ENCODE results near the gene SLC25A51. TPM values are rescaled to one million over a fixed set of nuclear protein-coding genes. Genes with fewer than 3 reads are reported as not detected.

The SLC25A51 gene
- total RNA-seq, 1 donor from 2014 or later = 5.9 TPM

DNA sequence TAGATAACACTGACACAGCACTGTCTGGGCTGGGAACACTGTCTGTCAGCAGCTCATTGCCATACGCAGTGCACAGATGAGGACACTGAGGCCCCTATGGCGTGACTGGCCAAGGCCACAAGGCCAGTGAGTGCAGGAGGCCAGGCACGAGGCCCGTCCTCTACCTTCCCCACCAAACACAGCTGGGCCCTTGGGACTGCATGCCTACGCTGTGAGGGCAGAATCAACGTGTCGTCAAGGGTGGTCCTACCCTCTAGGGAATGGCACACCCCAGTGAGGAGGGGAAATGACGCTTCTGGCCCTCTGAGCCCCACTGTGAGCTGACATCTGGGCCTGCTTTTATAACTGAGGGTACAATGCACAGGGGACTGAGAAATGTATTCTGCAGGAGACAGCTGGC is 42.1 kb upstream of the SLC25A51 start:
- TF ChIP-seq, protein P1, sequence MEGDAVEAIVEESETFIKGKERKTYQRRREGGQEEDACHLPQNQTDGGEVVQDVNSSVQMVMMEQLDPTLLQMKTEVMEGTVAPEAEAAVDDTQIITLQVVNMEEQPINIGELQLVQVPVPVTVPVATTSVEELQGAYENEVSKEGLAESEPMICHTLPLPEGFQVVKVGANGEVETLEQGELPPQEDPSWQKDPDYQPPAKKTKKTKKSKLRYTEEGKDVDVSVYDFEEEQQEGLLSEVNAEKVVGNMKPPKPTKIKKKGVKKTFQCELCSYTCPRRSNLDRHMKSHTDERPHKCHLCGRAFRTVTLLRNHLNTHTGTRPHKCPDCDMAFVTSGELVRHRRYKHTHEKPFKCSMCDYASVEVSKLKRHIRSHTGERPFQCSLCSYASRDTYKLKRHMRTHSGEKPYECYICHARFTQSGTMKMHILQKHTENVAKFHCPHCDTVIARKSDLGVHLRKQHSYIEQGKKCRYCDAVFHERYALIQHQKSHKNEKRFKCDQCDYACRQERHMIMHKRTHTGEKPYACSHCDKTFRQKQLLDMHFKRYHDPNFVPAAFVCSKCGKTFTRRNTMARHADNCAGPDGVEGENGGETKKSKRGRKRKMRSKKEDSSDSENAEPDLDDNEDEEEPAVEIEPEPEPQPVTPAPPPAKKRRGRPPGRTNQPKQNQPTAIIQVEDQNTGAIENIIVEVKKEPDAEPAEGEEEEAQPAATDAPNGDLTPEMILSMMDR (IDR thresholded peaks at IDR 0.05) = no peak
- Histone ChIP-seq H3K9me3 (no peaks in the 10 kb centered on the region), H3K27me3 (no peaks in the 10 kb centered on the region), H3K4me3 (no peak overlapping the region), H3K36me3 (peaks cover 14 to 19% of the 10 kb centered on the region in 2 donors), H3K27ac (no peak overlapping the region), H3K4me1 (peaks cover 25 to 36% of the 10 kb centered on the region in 2 donors)
- intact Hi-C loops (cut with DNase I) = loop anchor here (2.0 kb wide), 1 partner anchor 71 kb away; no protein-coding TSS in a partner anchor
- DNase-seq (ENCODE audit: low spot score in 2 of 2) = no peak

DNA sequence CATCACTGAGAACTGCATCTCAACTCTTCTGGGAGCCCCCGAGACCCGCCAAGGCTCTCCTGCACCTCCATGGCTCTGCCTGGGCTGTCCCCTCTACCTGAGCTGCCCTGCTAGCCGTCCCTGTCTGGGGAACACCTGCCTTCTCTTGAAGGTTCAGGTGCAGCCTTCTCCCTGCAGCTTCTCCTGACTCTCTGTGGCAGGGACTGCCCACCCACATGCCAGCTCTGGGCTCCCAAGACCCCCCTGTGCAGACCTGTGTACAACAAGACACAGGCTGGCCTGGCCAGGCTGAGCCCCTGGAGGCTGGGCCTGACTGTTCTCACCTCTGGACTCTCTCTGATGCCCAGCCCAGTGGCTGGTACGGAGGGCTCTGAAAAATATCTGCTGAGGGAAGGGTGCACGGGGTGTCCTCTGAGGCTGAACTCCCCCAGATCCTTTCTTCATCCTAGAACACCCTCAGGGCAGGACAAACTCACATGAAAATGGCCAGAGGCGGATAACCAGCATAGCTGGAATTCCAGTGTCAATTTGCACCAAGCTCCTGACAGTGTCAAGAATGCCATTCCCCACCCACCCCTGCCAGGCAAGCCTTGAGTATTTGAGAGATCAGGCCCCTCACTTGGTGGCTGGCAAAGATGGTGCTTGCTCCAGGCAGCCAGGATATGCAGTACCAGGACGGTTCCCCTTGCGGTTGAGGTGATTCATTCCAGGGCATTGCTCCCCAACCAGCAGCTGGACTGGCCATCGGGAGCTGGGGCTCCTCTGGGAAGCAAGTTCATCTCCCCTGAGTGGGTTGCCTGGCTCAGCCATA is 40.9 kb upstream of the SLC25A51 start:
- Histone ChIP-seq H3K4me1 (peaks cover 25 to 36% of the 10 kb centered on the region in 2 donors), H3K27ac (peak overlapping the region; percentile 65 to 79), H3K4me3 (no peak overlapping the region), H3K27me3 (no peaks in the 10 kb centered on the region), H3K36me3 (peaks cover 14 to 19% of the 10 kb centered on the region in 2 donors), H3K9me3 (no peaks in the 10 kb centered on the region)
- no peak for DNase-seq (ENCODE audit: low spot score in 2 of 2)
- TF ChIP-seq, protein P1 (IDR thresholded peaks at IDR 0.05) = no peak
- intact Hi-C loops (cut with DNase I) = no loop called here

DNA sequence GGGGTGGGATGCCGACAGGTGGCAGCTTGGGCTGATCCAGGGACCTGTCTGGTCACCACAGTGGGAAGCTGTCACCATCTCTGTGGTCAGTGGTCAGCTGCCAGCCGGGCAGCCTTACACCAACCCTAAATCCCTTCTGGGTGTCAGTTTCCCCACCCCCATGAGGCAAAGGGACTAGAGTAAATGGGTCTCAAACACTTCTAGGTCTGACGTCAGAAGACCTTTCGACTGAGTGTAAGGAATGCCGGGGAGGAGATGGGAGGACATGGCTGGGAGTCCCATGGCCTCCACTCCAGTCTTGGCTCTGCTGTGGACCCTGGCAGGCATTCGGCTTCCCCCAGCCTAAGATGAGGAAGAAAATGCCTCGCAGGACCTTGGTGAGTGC is 40.3 kb upstream of the SLC25A51 start:
- H3K9me3 ChIP-seq = no peaks in the 10 kb centered on the region
- no peaks in the 10 kb centered on the region for H3K27me3 ChIP-seq
- intact Hi-C loops (cut with DNase I) = no loop called here
- no peak for DNase-seq (ENCODE audit: low spot score in 2 of 2)
- H3K36me3 ChIP-seq = peaks cover 14 to 19% of the 10 kb centered on the region in 2 donors
- TF ChIP-seq, protein P1 (IDR thresholded peaks at IDR 0.05) = no peak
- no peak overlapping the region for H3K4me3 ChIP-seq
- H3K4me1 ChIP-seq = peaks cover 25 to 37% of the 10 kb centered on the region in 2 donors
- peak overlapping the region; percentile 65 to 79 for H3K27ac ChIP-seq

DNA sequence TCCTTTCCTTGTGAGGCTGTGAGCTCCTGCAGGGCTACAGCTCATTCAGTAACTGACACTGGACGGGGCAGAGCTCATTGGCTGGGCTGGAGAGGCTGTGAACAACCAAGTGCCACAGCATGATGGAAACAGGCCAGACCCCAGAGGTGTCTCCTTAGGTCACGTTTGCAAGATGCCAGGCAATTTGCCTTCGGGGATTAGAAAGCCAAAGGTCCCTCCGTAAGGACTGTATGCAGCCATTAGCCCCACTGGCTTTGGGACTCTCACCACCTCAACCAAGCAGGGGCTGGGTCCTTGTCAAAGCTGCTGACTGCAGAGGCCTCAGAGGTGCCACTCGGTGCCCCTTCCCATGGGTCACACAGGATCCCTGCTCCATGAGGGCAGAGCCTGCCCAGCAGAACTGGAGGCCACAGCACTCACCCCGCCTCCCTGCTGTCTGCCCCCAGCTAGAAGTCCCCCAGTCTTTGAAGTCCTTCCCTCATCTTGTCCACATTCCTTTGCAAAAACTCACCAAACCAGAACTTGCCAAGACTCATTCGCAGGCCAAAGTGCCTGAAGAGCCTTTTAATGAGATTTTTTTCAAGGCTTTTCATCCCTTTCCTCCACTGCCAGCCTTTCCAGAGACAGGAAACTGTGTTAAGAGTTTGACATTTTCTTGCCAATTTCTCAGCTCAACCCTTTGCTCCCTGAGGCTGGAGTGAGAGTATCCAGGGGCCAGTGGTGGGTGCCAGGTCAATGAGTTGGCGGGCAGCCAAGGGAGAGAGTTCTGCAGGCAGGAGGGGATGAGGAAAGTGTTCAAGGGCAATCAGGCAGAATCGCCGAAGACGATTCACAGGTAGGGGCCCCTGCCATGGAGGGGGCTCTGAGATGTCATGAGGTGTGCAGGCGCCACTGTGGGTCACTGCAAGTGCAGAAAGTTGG is 39.7 kb upstream of the SLC25A51 start:
- TF ChIP-seq, protein P1 (IDR thresholded peaks at IDR 0.05) = no peak
- Histone ChIP-seq H3K4me1 (peaks cover 25 to 42% of the 10 kb centered on the region in 2 donors), H3K27ac (peak overlapping the region; percentile 65 to 79)

DNA sequence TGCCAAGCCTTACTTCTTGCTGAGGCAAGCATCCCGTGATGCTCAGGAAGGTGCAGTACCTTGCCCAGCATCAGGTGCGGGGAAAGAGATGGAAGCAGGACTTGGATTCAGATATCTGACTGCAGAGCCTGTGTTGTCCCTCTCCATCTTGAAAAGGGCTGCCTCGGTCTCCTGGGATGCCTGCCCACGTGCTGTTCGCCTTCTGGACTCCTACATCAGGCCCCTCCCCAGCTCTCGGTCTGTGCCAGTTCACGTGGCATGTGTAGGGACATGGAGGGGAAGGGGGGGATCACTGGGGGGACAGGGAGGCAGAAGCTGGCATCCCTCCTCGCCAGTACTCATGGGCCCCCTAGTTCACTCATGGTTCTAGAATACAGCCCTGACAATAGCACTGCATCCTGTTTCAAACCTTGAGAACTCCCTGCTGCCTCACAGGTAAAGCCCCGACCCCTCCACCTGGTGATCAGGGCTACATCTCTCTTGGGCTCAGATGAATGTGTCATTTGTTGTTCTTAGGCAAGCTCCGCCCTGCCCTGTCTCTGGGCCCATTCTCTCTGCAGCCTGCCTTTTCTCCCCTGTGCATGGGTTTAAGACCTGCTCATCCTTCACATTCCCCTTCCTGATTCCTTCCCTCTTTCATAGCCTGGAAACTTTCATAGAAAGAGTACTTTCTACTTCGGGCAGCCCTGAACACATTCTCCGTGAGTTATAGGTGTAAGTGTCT is 38.9 kb upstream of the SLC25A51 start:
- DNase-seq (ENCODE audit: low spot score in 2 of 2) = no peak
- Histone ChIP-seq H3K4me3 (no peak overlapping the region), H3K36me3 (peaks cover 10 to 19% of the 10 kb centered on the region in 2 donors), H3K9me3 (no peaks in the 10 kb centered on the region), H3K27ac (peak overlapping the region; percentile 65 to 79), H3K4me1 (peaks cover 27 to 43% of the 10 kb centered on the region in 2 donors), H3K27me3 (no peaks in the 10 kb centered on the region)
- TF ChIP-seq, protein P1 (IDR thresholded peaks at IDR 0.05) = no peak
- intact Hi-C loops (cut with DNase I) = loop anchor here (1.0 kb wide), 2 partner anchors 11 to 22 kb away; no protein-coding TSS in a partner anchor

More for the DNA sequence above, 39.7 kb upstream of the SLC25A51 start:
- intact Hi-C loops (cut with DNase I) = loop anchor here (1.0 kb wide), 2 partner anchors 10 to 21 kb away; no protein-coding TSS in a partner anchor
- Histone ChIP-seq H3K36me3 (peaks cover 14 to 19% of the 10 kb centered on the region in 2 donors), H3K9me3 (no peaks in the 10 kb centered on the region), H3K4me3 (no peak overlapping the region), H3K27me3 (no peaks in the 10 kb centered on the region)
- DNase-seq (ENCODE audit: low spot score in 2 of 2) = peak in 1 of 2 donors; percentile 85
